Endometrial microvascular endothelial cells (primary cell): Measurements from ENCODE around the gene QRICH2. TPM values are rescaled to one million over a fixed set of nuclear protein-coding genes. Genes with fewer than 3 reads are reported as not detected.
"Not testable (repeated sequence)": the region's sequence is repeated elsewhere in the genome, so short reads cannot be mapped to it uniquely, and the experiment has no call there.

Experiments used
- in situ Hi-C: cut with HindIII; loops from 2 replicates; pipeline ENCODE4 v1.10.0; 2017; ENCODE audit warnings: low sequenced_read_pairs, low pct_unique_long_range_greater_than_20kb; ENCODE audit errors: inconsistent ontology term
- total RNA-seq: library from RNA; depleted of rRNA; stranded (reverse); fragments of >200 nt; gene quantifications from one replicate; pipeline ENCODE4 v1.2.3, GENCODE V29; 2015; ENCODE audit errors: inconsistent ontology term

QRICH2 gene
- total RNA-seq, 1 donor from 2014 or later, result 2.1 TPM

GRCh38 chr17:76268991-76269981 is 38.8 kb downstream of the QRICH2 start:
- in situ Hi-C loops, result no loop called here

GRCh38 chr17:76268015-76268749 is 39.9 kb downstream of the QRICH2 start:
- in situ Hi-C loops, result no loop called here

- in situ Hi-C loops, result not testable (repeated sequence)
These were observed 40.5 kb downstream of the QRICH2 start for GRCh38 chr17:76267581-76268001.

- in situ Hi-C loops, result no loop called here
These were observed 41.0 kb downstream of the QRICH2 start for GRCh38 chr17:76267051-76267576.

GRCh38 chr17:76266244-76266938 is 41.7 kb downstream of the QRICH2 start:
- in situ Hi-C loops, result no loop called here

GRCh38 chr17:76265624-76266243 is 42.3 kb downstream of the QRICH2 start:
- in situ Hi-C loops, result no loop called here

GRCh38 chr17:76264755-76265623 is 43.1 kb downstream of the QRICH2 start, which contains the start of gene UBALD2:
Gene UBALD2, plus strand, starts transcription at chr17:76265348. Its CDS starts 158 bp downstream, at chr17:76265506.
- in situ Hi-C loops, result no loop called here

GRCh38 chr17:76264425-76264754 is 43.7 kb downstream of the QRICH2 start:
- in situ Hi-C loops, result no loop called here

GRCh38 chr17:76263896-76264295 is 44.2 kb downstream of the QRICH2 start:
- in situ Hi-C loops, result no loop called here

- in situ Hi-C loops, result no loop called here
These were observed 45.2 kb downstream of the QRICH2 start for GRCh38 chr17:76262732-76263344.

GRCh38 chr17:76261421-76262215 is 46.5 kb downstream of the QRICH2 start:
- in situ Hi-C loops, result no loop called here

- in situ Hi-C loops, result no loop called here
These were observed 47.4 kb downstream of the QRICH2 start for GRCh38 chr17:76260669-76261068.

GRCh38 chr17:76260220-76260619 is 47.9 kb downstream of the QRICH2 start:
- in situ Hi-C loops, result no loop called here

- in situ Hi-C loops, result not testable (repeated sequence)
These were observed 51.5 kb downstream of the QRICH2 start for GRCh38 chr17:76256430-76257050.

- in situ Hi-C loops, result no loop called here
These were observed 52.2 kb downstream of the QRICH2 start for GRCh38 chr17:76255801-76256429.

- in situ Hi-C loops, result no loop called here
These were observed 53.8 kb downstream of the QRICH2 start for GRCh38 chr17:76254275-76254674.
